Common myeloid progenitor, CD34-positive (primary cell): ENCODE measurements around the gene COL15A1.

ENCODE experiments used
- CTCF ChIA-PET: fragments of 350-600 bp; sonication (Branson Sonifier 250); formaldehyde crosslinking; loops from one replicate; lab custom pipeline; 2021; ENCODE audit warnings: antibody characterized with exemption; lab: Charles Lee
- POLR2A ChIA-PET: fragments of 350-600 bp; sonication (Branson Sonifier 250); formaldehyde crosslinking; loops from one replicate; lab custom pipeline; 2021; ENCODE audit warnings: antibody characterized with exemption; lab: Charles Lee
- DNase-seq, 3 donors: peaks; one replicate each; pipeline versions ENCODE4 v3.0.0 to v3.0.0-alpha.2; 2013
- H3K27ac ChIP-seq, 2 experiments: 1 replicate in 1 of 2; 2 replicates in 1 of 2; pipeline ENCODE4 v1.7.0; 2013; ENCODE audit warnings: inconsistent platforms in 2 of 2, low read length in 2 of 2, mild to moderate bottlenecking in 2 of 2, low read depth in 1 of 2, moderate library complexity in 1 of 2; ENCODE audit not compliant: severe bottlenecking in 2 of 2, insufficient read depth in 1 of 2, poor library complexity in 1 of 2
- H3K27me3 ChIP-seq, 5 experiments: replicated peaks in 2 of 5; 1 replicate in 3 of 5; 2 replicates in 2 of 5; pipeline versions ENCODE4 v1.6.1 to v1.7.0; 2013; ENCODE audit warnings: low read length in 4 of 5, mild to moderate bottlenecking in 2 of 5, moderate library complexity in 2 of 5, inconsistent platforms in 1 of 5; ENCODE audit not compliant: insufficient read depth in 5 of 5, control insufficient read depth in 4 of 5
- H3K36me3 ChIP-seq, 4 experiments: 1 replicate in 2 of 4; 2 replicates in 2 of 4; pipeline versions ENCODE4 v1.6.1 to v1.7.0; 2013; ENCODE audit warnings: low read length in 3 of 4, control low read depth in 1 of 4, mild to moderate bottlenecking in 1 of 4; ENCODE audit not compliant: control insufficient read depth in 4 of 4, insufficient read depth in 4 of 4
- H3K4me1 ChIP-seq, 4 experiments: 1 replicate in 3 of 4; 2 replicates in 1 of 4; pipeline versions ENCODE4 v1.6.1 to v1.7.1; 2013; ENCODE audit warnings: low read length in 3 of 4, mild to moderate bottlenecking in 3 of 4, control low read depth in 1 of 4, inconsistent platforms in 1 of 4, moderate library complexity in 1 of 4; ENCODE audit not compliant: control insufficient read depth in 4 of 4, insufficient read depth in 4 of 4; ENCODE audit errors: control extremely low read depth in 1 of 4
- H3K4me3 ChIP-seq, 7 experiments: 1 replicate in 4 of 7; 2 replicates in 3 of 7; pipeline versions ENCODE4 v1.5.1 to v1.7.0; 2013; ENCODE audit warnings: mild to moderate bottlenecking in 7 of 7, low read length in 6 of 7, moderate library complexity in 6 of 7, inconsistent platforms in 2 of 7, low read depth in 2 of 7, control low read depth in 1 of 7; ENCODE audit not compliant: insufficient read depth in 4 of 7, control insufficient read depth in 1 of 7; ENCODE audit errors: extremely low read depth in 1 of 7
- H3K9me3 ChIP-seq, 5 experiments: 1 replicate in 4 of 5; 2 replicates in 1 of 5; pipeline versions ENCODE4 v1.6.1 to v1.7.1; 2013; ENCODE audit warnings: low read length in 4 of 5, mild to moderate bottlenecking in 2 of 5, inconsistent platforms in 1 of 5, low read depth in 1 of 5, moderate library complexity in 1 of 5; ENCODE audit not compliant: control insufficient read depth in 4 of 5, insufficient read depth in 2 of 5; ENCODE audit errors: control extremely low read depth in 1 of 5
- whole genome bisulfite sequencing: methylation state at CpG from one replicate; pipeline ENCODE4 v1.1.5; 2013; ENCODE audit not compliant: insufficient coverage; 5-methylcytosine and 5-hydroxymethylcytosine counted together

The COL15A1 gene

DNA sequence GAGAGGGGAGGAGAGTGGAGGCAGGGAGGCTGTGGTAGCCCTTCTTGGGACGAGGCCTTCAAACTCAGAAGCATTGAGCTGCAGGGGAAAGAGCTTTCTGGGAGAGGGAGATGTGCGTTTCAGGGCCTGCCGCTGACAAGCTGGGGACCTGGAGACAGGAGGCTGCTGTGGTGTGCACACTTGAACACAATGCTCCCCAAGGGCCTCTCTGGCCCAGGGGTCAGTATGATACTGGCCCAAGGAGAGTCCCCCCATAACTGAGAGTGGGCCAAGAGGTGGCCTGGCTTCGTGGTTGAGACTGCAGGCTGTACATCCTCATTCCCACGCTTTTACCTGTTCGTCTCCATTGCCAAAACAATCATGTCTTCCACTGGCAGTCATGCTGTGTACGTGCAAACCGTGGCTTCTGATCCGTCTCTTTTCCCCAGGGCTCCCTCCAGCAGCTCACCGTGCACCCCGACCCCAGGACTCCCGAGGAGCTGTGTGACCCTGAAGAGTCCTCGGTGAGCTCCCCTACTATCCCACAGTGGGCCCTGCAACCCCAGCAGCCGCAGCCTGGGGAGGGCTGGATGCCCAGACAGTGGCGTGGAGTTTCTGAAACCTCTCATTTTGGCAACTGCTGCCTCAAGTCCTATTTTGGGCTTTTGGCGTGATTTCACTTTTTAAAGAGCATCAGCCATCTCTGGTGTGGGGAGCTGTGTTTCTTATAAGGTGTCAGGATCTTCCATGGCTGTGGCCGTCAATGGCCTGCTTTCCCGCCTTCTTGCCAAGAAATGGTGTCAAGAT lies 43.4 kb downstream of the COL15A1 start:
- CTCF ChIA-PET, result interaction anchor here (0.8 to 7.0 kb wide), 5 partner anchors 9 to 154 kb away, joined by 3 to 47 read pairs (median 3); no protein-coding TSS in a partner anchor
- 95% methylated on average over 15 of the region's 18 CpGs for WGBS
- POLR2A ChIA-PET, result no interaction called here

DNA sequence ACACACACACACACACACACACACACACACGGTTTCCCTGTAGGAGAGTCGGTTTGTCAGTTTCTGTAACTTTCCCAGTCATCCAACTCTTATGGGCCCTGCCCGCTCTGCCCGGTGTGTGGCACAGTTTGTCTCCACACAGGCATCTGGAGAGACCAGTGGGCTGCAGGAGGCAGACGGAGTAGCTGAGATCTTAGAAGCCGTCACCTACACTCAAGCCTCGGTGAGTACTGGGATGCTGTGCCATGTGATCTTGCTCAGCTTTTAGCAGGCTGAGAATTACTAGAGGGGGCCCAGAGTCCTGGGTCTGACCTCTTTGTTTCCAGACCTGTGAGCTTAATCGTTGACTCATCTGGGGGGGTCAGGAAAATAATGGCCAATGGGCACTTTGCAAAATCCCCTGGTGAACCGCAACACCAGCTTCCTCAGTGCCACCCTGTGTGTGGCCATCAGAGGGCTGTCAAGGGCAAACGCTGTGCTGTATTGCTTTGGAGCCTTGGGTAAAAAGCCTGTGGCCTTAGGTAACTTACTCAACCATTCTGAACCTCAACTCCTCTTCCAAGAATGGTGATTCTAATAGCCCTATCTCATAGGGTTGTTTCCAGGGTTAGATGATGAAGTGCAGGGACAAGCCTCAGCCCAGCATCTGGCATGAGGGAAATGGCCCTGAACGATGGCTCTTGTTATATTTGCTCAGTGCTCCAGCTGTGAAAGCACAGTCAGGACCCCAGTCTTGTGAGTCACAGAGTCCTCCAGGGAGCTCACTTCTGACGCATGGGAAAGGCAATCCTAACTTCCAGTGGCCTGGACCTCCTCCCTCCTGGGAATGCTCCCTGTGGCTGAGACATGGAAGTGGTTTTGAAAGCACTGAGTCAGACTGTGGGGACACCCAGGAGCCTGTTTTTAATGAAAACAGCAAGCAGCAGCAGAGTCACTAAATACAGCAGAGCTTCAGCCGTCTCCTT lies 45.6 kb downstream of the COL15A1 start:
- no peak overlapping the region for H3K27ac ChIP-seq
- H3K27me3 ChIP-seq, result no peaks in the 10 kb centered on the region
- no peaks in the 10 kb centered on the region for H3K9me3 ChIP-seq
- POLR2A ChIA-PET, result no interaction called here
- no peak for DNase-seq
- no peak overlapping the region for H3K4me3 ChIP-seq
- H3K36me3 ChIP-seq, result no peaks in the 10 kb centered on the region
- H3K4me1 ChIP-seq, result peaks cover 0 to 8% (median 0%) of the 10 kb centered on the region in 4 experiments
- CTCF ChIA-PET, result interaction anchor here (1.0 to 7.0 kb wide), 3 partner anchors 9 to 152 kb away, joined by 4 to 47 read pairs (median 11); no protein-coding TSS in a partner anchor
- WGBS, result 91% methylated on average over 12 of the region's 13 CpGs

More for the DNA sequence above, 43.4 kb downstream of the COL15A1 start:
- Histone ChIP-seq H3K27me3 (no peaks in the 10 kb centered on the region), H3K27ac (no peak overlapping the region), H3K4me1 (no peaks in the 10 kb centered on the region), H3K4me3 (no peak overlapping the region), H3K9me3 (no peaks in the 10 kb centered on the region), H3K36me3 (no peaks in the 10 kb centered on the region)
- DNase-seq, result no peak

DNA sequence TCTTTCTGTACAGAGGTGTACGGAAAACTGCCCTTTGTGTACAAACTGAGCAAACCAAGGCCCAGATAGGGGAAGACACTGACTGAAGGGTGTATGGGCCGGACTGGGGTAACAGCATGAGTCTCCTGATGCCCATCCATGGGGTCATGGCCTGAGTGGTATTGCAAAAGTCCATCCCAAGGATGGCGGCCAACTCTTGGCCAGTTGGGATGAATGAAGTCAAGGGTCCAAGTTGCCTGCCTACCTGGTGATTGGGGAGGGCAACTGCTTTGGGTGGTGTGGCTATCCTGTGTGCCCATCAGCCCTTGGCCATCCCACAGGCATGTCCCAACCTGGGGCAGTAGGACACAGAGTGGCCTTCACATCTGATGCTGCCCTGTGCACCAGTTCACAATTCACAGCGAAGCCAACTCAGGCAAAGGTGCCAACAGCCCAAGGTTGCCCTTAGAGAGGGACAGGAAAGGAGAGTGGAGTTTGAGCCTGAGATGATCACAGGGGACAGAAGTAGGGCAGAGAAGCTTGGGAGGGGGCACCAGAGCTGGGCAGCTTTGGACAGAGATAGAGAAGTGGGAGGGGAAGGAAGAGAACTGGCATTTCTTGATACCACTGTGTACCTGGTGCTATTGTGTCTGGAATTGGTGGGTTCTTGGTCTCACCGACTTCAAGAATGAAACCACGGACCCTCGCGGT lies 46.6 kb downstream of the COL15A1 start:
- H3K4me3 ChIP-seq, result no peak overlapping the region
- H3K27ac ChIP-seq, result no peak overlapping the region
- H3K9me3 ChIP-seq, result no peaks in the 10 kb centered on the region
- POLR2A ChIA-PET, result no interaction called here
- H3K36me3 ChIP-seq, result no peaks in the 10 kb centered on the region
- 98% methylated on average over 8 of the region's 8 CpGs for WGBS
- peaks cover 0 to 8% (median 0%) of the 10 kb centered on the region in 4 experiments for H3K4me1 ChIP-seq
- CTCF ChIA-PET, result interaction anchor here (1.0 to 7.0 kb wide), 4 partner anchors 8 to 151 kb away, joined by 4 to 47 read pairs (median 10); no protein-coding TSS in a partner anchor
- no peaks in the 10 kb centered on the region for H3K27me3 ChIP-seq
- no peak for DNase-seq

DNA sequence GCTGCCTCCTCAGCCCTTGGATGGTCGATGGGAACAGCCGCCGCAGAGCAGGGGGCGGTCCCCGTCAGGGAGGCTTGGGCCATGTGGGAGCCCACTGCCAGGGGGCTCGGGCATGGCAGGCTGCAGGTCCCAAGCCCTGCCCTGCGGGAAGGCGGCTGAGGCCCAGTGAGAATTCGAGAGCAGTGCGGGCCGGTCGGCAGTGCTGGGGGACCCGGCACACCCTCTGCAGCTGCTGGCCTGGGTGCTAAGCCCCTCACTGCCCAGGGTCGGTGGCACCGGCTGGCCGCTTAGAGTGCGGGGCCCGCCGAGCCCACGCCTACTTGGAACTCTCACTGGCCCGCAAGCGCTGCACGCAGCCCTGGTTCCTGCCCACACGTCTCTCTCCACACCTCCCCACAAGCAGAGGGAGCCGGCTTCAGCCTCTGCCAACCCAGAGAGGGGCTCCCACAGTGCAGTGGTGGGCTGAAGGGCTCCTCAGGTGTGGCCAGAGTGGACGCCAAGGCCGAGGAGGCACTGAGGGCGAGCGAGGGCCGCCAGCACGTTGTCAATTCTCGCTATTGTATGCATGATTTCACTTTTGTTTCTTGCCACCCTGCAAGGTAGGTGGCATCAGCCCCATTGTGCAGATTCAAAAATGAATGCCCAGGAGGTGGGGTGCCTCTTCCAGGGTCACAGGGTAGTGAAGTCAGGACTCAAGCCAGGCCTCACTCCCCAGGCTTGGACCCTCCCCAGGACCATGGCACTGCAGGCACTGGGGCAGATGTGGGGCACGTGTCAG lies 48.6 kb downstream of the COL15A1 start:
- Histone ChIP-seq H3K9me3 (no peaks in the 10 kb centered on the region), H3K27me3 (no peaks in the 10 kb centered on the region), H3K4me1 (peaks cover 0 to 10% (median under 1%) of the 10 kb centered on the region in 4 experiments), H3K36me3 (no peaks in the 10 kb centered on the region), H3K4me3 (no peak overlapping the region), H3K27ac (no peak overlapping the region)
- 94% methylated on average over 26 of the region's 33 CpGs for WGBS
- no peak for DNase-seq
- CTCF ChIA-PET, result interaction anchor here (2.8 to 11.5 kb wide), 3 partner anchors 9 to 149 kb away, joined by 8 to 313 read pairs (median 47); no protein-coding TSS in a partner anchor
- POLR2A ChIA-PET, result no interaction called here

DNA sequence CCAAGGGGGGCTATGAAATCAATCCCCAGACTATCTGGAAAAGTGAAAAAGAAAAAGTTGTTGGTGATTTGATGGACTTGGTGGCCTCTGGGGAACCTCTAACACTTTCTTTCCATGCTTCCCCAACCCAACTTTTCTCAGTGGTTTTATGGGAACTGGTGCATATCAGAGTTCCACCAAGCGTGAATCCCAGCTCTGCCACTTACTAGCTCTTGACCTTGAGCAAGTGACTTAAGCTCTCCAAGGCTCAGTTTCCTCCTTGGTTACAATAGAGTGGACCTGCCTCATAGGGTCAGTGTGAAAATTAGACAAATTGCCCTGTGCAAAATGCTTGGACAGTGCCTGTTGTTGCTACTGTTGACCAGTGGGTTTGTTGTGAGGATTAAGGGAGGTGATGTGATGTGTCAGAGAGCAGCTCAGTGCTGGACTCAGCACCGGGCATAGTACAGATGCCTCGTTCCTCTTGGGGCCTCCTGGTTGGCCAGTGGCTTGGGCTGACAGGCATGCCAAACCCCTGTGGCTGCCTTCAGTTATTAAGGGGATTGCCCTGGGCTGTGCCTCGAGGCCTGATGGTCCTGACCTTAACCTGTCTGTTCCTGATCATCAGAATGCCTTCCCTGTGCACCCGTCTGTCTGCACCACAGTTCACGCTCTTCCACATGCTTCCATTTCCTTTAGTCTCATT lies 49.3 kb downstream of the COL15A1 start:
- Histone ChIP-seq H3K4me3 (no peak overlapping the region), H3K9me3 (no peaks in the 10 kb centered on the region), H3K4me1 (peaks cover 0 to 15% (median 4%) of the 10 kb centered on the region in 4 experiments), H3K36me3 (no peaks in the 10 kb centered on the region), H3K27me3 (no peaks in the 10 kb centered on the region), H3K27ac (no peak overlapping the region)
- ChIA-PET POLR2A (no interaction called here), CTCF (interaction anchor here (11.5 kb wide), 1 partner anchor 146 kb away, joined by 313 read pairs; no protein-coding TSS in a partner anchor)
- no peak for DNase-seq
- 100% methylated on average over 1 of the region's 6 CpGs for WGBS

DNA sequence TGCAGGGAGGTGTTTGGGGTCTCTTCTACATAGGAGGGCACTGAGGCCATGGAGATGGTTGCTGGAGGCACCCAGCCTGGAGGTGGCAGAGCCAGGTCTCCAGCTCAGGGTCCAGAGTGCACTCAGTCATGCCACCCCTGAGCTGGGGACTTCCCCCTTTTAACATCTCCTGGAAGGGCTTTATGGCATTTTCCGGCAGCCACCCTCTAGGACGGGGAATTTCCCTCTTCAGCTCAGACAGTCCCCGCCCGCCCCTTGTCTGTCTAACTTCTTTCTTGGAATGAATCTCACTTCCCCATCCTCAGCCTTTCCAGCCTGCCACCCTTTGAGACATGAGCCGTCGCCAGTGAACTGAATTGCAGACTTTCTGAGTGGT lies 49.9 kb downstream of the COL15A1 start:
- Histone ChIP-seq H3K4me1 (peaks cover 0 to 15% (median 4%) of the 10 kb centered on the region in 4 experiments), H3K9me3 (no peaks in the 10 kb centered on the region), H3K27ac (no peak overlapping the region), H3K27me3 (no peaks in the 10 kb centered on the region), H3K36me3 (no peaks in the 10 kb centered on the region), H3K4me3 (no peak overlapping the region)
- DNase-seq, result peak in 2 of 3 donors; percentile 66 to 70
- ChIA-PET CTCF (interaction anchor here (11.5 kb wide), 1 partner anchor 145 kb away, joined by 313 read pairs; no protein-coding TSS in a partner anchor), POLR2A (no interaction called here)
- 44% methylated on average over 4 of the region's 6 CpGs for WGBS
